LNCAP (cell line): ENCODE measurements around the gene SEMA6A.

Experiments
- CTCF ChIP-seq: fragments of 450-650 bp; IDR thresholded peaks from 2 replicates; pipeline ENCODE4 v1.5.1; 2017; ENCODE audit warnings: mild to moderate bottlenecking

Gene SEMA6A

GRCh38 chr5:116573702-116574366 is 789 bp downstream of the SEMA6A start:
- TF ChIP-seq CTCF: no peak

GRCh38 chr5:116573279-116573701 is 1.3 kb downstream of the SEMA6A start:
- TF ChIP-seq CTCF: no peak

GRCh38 chr5:116572350-116573278 is 2.0 kb downstream of the SEMA6A start:
- no peak for TF ChIP-seq CTCF

- TF ChIP-seq CTCF: no peak
These were observed 2.9 kb downstream of the SEMA6A start for GRCh38 chr5:116571568-116572349.

GRCh38 chr5:116569999-116570398 is 4.6 kb downstream of the SEMA6A start:
- no peak for TF ChIP-seq CTCF

- no peak for TF ChIP-seq CTCF
These were observed 7.5 kb downstream of the SEMA6A start for GRCh38 chr5:116567106-116567505.

GRCh38 chr5:116566251-116566650 is 8.4 kb downstream of the SEMA6A start:
- TF ChIP-seq CTCF: no peak
